ENCODE results near the gene JUNB. TPM values are rescaled to one million over a fixed set of nuclear protein-coding genes. Genes with fewer than 3 reads are reported as not detected.

JUNB gene
- polyA plus RNA-seq, 2 of the 4 experiments (the other 2 are of a cell fraction) = 55.6 to 94.7 TPM

DNA sequence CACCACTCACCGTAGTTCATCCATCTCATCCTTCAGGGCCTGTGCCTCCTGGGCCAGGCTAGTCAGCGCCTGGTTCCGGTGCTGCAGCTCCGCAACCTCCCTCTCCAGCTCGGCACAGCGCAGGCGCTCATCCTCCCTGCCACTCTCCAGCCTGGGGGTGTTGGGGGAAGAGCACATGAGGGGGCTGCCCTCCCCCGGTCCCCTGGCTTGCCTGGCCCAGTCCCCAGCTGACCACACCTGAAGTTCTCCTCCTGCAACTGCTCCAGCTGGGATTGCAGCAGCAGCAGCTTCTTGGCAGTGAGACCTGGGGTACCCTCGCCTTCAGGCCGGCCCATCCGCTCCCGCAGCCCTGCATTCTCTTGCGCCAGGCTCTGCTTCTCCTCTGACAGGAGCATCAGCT is 20.4 kb upstream of the JUNB start:
- H3K4me1 ChIP-seq = peaks cover 12% of the 10 kb centered on the region; the same call in 2 of the 3 replicates
- FAIRE-seq (no peak), ATAC-seq (no peak), DNase-seq (ENCODE audit: low read depth in 1 of 2, low spot score in 1 of 2) (no peak)
- H3K27ac ChIP-seq = no peak overlapping the region
- H3K4me2 ChIP-seq = no peak overlapping the region
- H3K9me3 ChIP-seq = no peaks in the 10 kb centered on the region
- 83% methylated on average over 6 of the region's 13 CpGs for WGBS (ENCODE audit: missing lambda C conversion rate)
- TF ChIP-seq CHD4 (IDR thresholded peaks at IDR 0.05; ENCODE audit: borderline replicate concordance) = no peak
- TF ChIP-seq CBX2 (IDR thresholded peaks at IDR 0.05; ENCODE audit: borderline replicate concordance, low read depth) = no peak
- TF ChIP-seq KDM1A (IDR thresholded peaks at IDR 0.05; ENCODE audit: low read depth) = no peak
- no peak for TF ChIP-seq HOXA7 (CRISPR knock-in tag; IDR thresholded peaks at IDR 0.05)
- TF ChIP-seq REST (IDR thresholded peaks at IDR 0.05) = no peak
- no peak for TF ChIP-seq CEBPB (IDR thresholded peaks at IDR 0.05)
- no peak for TF ChIP-seq MYC (IDR thresholded peaks at IDR 0.05; ENCODE audit: borderline replicate concordance, low read length)
- no peak for TF ChIP-seq NFE2L2 (conservative IDR thresholded peaks at IDR 0.05; ENCODE audit: low read length)
- TF ChIP-seq, protein P1, sequence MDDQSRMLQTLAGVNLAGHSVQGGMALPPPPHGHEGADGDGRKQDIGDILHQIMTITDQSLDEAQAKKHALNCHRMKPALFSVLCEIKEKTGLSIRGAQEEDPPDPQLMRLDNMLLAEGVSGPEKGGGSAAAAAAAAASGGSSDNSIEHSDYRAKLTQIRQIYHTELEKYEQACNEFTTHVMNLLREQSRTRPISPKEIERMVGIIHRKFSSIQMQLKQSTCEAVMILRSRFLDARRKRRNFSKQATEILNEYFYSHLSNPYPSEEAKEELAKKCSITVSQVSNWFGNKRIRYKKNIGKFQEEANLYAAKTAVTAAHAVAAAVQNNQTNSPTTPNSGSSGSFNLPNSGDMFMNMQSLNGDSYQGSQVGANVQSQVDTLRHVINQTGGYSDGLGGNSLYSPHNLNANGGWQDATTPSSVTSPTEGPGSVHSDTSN (IDR thresholded peaks at IDR 0.05) = no peak
- no peak for TF ChIP-seq MAZ (IDR thresholded peaks at IDR 0.05; ENCODE audit: borderline replicate concordance, low read depth, low read length)
- no peak for TF ChIP-seq CHD2 (IDR thresholded peaks at IDR 0.05; ENCODE audit: low read length, partially characterized antibody)
- no peak for TF ChIP-seq RNF2 (IDR thresholded peaks at IDR 0.05; ENCODE audit: borderline replicate concordance, low read depth)
- no peak for TF ChIP-seq HOXB13 (CRISPR knock-in tag; IDR thresholded peaks at IDR 0.05; ENCODE audit: low read depth)
- no peak for TF ChIP-seq CBX8 (IDR thresholded peaks at IDR 0.05)
- CTCF ChIA-PET = interaction anchor here (1.6 to 29.7 kb wide), 3 partner anchors 22 to 77 kb away, joined by 7 to 901 read pairs (median 725); partner anchors contain the start of genes BEST2, GET3, JUNB and PRDX2
- POLR2A ChIA-PET = no interaction called here
- H3K4me3 ChIP-seq = no peak overlapping the region

DNA sequence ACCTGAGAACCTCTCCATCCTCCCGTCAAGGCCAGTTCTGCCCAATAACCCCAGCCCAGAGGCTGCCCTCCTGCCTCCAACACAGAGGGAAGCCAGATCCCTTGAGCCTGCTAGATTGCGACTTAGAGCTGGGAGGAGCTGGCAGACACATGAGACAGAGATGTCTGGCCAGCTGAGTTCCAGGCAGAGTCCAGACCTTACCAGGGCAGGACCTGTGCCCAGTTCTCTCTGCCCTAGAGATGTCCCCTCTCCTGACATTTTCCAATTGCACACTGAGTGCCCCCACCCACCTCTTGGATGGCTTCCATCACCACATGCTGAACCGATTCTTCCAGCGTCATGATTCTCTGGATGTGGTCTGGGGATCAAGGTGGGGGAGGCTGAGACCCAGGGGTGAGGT is 19.0 kb upstream of the JUNB start:
- H3K9me3 ChIP-seq = no peaks in the 10 kb centered on the region
- CTCF ChIA-PET = interaction anchor here (26.9 to 29.7 kb wide), 2 partner anchors 23 to 26 kb away, joined by 725 to 901 read pairs; partner anchors contain the start of genes BEST2, GET3, JUNB and PRDX2
- H3K4me2 ChIP-seq = no peak overlapping the region
- ATAC-seq (no peak), FAIRE-seq (no peak), DNase-seq (ENCODE audit: low read depth in 1 of 2, low spot score in 1 of 2) (no peak)
- no peak overlapping the region for H3K27ac ChIP-seq
- H3K4me3 ChIP-seq = no peak overlapping the region
- POLR2A ChIA-PET = no interaction called here
- H3K4me1 ChIP-seq = peaks cover 15% of the 10 kb centered on the region; the same call in 2 of the 3 replicates
- no peak for TF ChIP-seq MAFK (IDR thresholded peaks at IDR 0.05; ENCODE audit: partially characterized antibody)
- TF ChIP-seq, protein P2, sequence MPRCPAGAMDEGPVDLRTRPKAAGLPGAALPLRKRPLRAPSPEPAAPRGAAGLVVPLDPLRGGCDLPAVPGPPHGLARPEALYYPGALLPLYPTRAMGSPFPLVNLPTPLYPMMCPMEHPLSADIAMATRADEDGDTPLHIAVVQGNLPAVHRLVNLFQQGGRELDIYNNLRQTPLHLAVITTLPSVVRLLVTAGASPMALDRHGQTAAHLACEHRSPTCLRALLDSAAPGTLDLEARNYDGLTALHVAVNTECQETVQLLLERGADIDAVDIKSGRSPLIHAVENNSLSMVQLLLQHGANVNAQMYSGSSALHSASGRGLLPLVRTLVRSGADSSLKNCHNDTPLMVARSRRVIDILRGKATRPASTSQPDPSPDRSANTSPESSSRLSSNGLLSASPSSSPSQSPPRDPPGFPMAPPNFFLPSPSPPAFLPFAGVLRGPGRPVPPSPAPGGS (IDR thresholded peaks at IDR 0.05) = no peak
- TF ChIP-seq FOSL2 (IDR thresholded peaks at IDR 0.05) = no peak
- TF ChIP-seq FOSL2 (CRISPR knock-in tag; IDR thresholded peaks at IDR 0.05) = no peak
- TF ChIP-seq, protein P3, sequence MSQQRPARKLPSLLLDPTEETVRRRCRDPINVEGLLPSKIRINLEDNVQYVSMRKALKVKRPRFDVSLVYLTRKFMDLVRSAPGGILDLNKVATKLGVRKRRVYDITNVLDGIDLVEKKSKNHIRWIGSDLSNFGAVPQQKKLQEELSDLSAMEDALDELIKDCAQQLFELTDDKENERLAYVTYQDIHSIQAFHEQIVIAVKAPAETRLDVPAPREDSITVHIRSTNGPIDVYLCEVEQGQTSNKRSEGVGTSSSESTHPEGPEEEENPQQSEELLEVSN (IDR thresholded peaks at IDR 0.05; ENCODE audit: borderline replicate concordance, low read depth) = no peak
- TF ChIP-seq EHF (CRISPR knock-in tag; IDR thresholded peaks at IDR 0.05) = no peak
- no peak for TF ChIP-seq FOXS1 (CRISPR knock-in tag; IDR thresholded peaks at IDR 0.05)
- no peak for TF ChIP-seq CBX2 (IDR thresholded peaks at IDR 0.05; ENCODE audit: borderline replicate concordance, low read depth)
- TF ChIP-seq ZSCAN20 (CRISPR knock-in tag; IDR thresholded peaks at IDR 0.05) = no peak
- TF ChIP-seq ZNF302 (CRISPR knock-in tag; IDR thresholded peaks at IDR 0.05) = no peak
- no peak for TF ChIP-seq RCOR1 (IDR thresholded peaks at IDR 0.05; ENCODE audit: low read depth, low read length)
- TF ChIP-seq MAX (IDR thresholded peaks at IDR 0.05) = no peak
- TF ChIP-seq BHLHE40 (IDR thresholded peaks at IDR 0.05; ENCODE audit: low read depth, low read length) = no peak
- TF ChIP-seq, protein P1 (IDR thresholded peaks at IDR 0.05) = no peak
- no peak for TF ChIP-seq ESRRA (IDR thresholded peaks at IDR 0.05; ENCODE audit: borderline replicate concordance, low read length)
- 79% methylated on average over 4 of the region's 4 CpGs for WGBS (ENCODE audit: missing lambda C conversion rate)

Measured in A549 (cell line).